Endothelial cell (in vitro differentiated cells): ENCODE results near the gene CALR3. TPM values are rescaled to one million over a fixed set of nuclear protein-coding genes. Genes with fewer than 3 reads are reported as not detected.

Source experiments
- DNase-seq: peaks from one replicate; pipeline ENCODE4 v3.0.0; 2021; ENCODE audit warnings: low spot score
- H3K27ac Mint-ChIP-seq: one replicate; pipeline ENCODE4 v1.8.0; 2021; ENCODE audit warnings: mixed read lengths, inconsistent platforms; ENCODE audit not compliant: unreplicated experiment
- H3K27me3 Mint-ChIP-seq: one replicate; pipeline ENCODE4 v1.8.0; 2021; ENCODE audit warnings: mild to moderate bottlenecking, moderate library complexity, mixed read lengths, inconsistent platforms; ENCODE audit not compliant: unreplicated experiment
- H3K36me3 Mint-ChIP-seq: one replicate; pipeline ENCODE4 v1.8.0; 2021; ENCODE audit warnings: mild to moderate bottlenecking, low read depth, mixed read lengths, inconsistent platforms; ENCODE audit not compliant: unreplicated experiment
- H3K4me1 Mint-ChIP-seq: one replicate; pipeline ENCODE4 v1.8.0; 2021; ENCODE audit warnings: mild to moderate bottlenecking, mixed read lengths, inconsistent platforms; ENCODE audit not compliant: unreplicated experiment
- H3K4me3 Mint-ChIP-seq: one replicate; pipeline ENCODE4 v1.8.0; 2021; ENCODE audit warnings: mild to moderate bottlenecking, mixed read lengths, inconsistent platforms; ENCODE audit not compliant: unreplicated experiment
- H3K9me3 Mint-ChIP-seq: one replicate; pipeline ENCODE4 v1.8.0; 2021; ENCODE audit warnings: mixed read lengths, inconsistent platforms; ENCODE audit not compliant: unreplicated experiment
- total RNA-seq: library from RNA; stranded (reverse); fragmentation: NEBNext Ultra II Directional; extraction: Animal tissue kit (Norgen Biotek cat#: 25700); gene quantifications from one replicate; pipeline ENCODE4 v1.2.1, GENCODE V29; 2021; ENCODE audit not compliant: unreplicated experiment
- TF ChIP-seq, protein P1 (sequence below): fragments of 200-600 bp; sonication (generic); IDR thresholded peaks from one replicate; pipeline ENCODE4 v1.5.0; 2021; ENCODE audit warnings: antibody characterized with exemption; ENCODE audit not compliant: unreplicated experiment

The CALR3 gene
- total RNA-seq, 1 donor from 2014 or later = not detected

DNA sequence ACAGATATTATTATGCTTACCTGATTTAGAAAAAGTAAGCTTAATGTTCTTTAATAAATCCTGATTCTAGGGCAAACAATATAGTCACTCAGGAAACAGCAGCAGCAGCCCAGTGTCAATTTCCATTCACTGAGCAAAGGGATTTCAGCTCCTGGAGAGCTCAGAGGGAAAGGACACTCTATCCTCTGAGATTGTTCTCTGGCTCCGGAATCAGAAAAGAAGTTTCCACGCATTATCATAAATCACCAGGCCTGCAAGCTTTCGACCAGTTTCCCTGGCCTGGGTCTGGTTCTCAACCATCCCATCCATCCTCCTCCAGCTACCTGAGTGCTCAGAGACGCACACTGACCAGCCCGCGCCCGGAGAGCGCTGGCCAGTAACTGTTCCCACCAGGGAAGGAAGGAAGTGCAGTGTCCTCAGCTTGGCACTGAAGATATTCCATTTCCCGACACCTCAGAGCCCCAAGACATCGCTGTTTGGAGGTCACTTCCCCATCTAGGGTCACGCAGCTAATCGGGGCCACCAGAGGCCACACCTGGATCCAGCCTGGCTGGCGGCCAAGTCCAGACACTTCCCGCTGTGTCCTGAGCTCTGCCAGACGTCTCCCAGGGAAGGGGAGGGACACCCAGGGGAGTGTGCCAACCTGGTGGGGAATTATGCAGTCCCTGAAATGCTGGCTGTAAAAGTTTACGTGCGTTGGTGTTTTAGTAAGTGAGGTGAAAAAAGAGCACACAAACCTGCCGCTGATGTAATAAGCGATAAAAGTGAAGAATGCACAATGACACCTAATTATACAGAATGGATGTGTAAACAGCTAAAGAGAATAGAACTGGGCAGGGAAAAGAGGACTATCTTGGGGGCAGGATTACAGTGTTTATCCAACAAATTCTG, 53.3 kb downstream of the CALR3 start:
- DNase-seq = no peak
- H3K27ac Mint-ChIP-seq = peak overlapping the region; percentile 61
- peaks cover 8% of the 10 kb centered on the region for H3K27me3 Mint-ChIP-seq
- peaks cover 13% of the 10 kb centered on the region for H3K36me3 Mint-ChIP-seq
- H3K9me3 Mint-ChIP-seq = no peaks in the 10 kb centered on the region
- H3K4me3 Mint-ChIP-seq = no peak overlapping the region
- TF ChIP-seq, protein P1, sequence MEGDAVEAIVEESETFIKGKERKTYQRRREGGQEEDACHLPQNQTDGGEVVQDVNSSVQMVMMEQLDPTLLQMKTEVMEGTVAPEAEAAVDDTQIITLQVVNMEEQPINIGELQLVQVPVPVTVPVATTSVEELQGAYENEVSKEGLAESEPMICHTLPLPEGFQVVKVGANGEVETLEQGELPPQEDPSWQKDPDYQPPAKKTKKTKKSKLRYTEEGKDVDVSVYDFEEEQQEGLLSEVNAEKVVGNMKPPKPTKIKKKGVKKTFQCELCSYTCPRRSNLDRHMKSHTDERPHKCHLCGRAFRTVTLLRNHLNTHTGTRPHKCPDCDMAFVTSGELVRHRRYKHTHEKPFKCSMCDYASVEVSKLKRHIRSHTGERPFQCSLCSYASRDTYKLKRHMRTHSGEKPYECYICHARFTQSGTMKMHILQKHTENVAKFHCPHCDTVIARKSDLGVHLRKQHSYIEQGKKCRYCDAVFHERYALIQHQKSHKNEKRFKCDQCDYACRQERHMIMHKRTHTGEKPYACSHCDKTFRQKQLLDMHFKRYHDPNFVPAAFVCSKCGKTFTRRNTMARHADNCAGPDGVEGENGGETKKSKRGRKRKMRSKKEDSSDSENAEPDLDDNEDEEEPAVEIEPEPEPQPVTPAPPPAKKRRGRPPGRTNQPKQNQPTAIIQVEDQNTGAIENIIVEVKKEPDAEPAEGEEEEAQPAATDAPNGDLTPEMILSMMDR = no peak
- H3K4me1 Mint-ChIP-seq = peaks cover 48% of the 10 kb centered on the region

DNA sequence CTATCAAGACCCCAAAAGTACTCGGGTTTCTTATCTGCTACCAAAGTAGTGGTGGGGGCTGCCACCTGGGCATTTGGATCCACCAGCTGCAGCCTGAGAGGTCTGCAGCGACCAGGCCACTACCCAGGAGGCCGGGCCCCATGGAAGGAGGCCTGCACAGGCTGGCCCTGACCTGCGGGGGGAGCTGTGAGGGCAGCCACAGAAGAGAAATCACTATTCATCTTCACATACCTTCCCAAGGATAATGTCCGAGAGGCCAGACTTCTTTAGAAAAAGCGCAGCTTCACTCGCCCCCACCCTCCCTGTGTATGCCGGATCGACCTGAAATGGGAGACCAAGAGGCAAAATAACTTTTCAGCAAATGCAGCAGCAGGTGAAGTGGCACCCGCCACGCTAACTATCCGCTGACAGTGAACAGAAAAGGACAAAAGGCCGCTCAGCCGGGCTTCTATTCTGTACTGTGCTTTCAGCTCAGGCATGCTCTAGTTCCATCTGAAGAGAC, 54.3 kb downstream of the CALR3 start:
- no peaks in the 10 kb centered on the region for H3K9me3 Mint-ChIP-seq
- peak; percentile 68 for DNase-seq
- H3K4me3 Mint-ChIP-seq = no peak overlapping the region
- peaks cover 53% of the 10 kb centered on the region for H3K4me1 Mint-ChIP-seq
- TF ChIP-seq, protein P1 = peak; percentile 64
- H3K27ac Mint-ChIP-seq = no peak overlapping the region
- peaks cover 8% of the 10 kb centered on the region for H3K27me3 Mint-ChIP-seq
- peaks cover 17% of the 10 kb centered on the region for H3K36me3 Mint-ChIP-seq

DNA sequence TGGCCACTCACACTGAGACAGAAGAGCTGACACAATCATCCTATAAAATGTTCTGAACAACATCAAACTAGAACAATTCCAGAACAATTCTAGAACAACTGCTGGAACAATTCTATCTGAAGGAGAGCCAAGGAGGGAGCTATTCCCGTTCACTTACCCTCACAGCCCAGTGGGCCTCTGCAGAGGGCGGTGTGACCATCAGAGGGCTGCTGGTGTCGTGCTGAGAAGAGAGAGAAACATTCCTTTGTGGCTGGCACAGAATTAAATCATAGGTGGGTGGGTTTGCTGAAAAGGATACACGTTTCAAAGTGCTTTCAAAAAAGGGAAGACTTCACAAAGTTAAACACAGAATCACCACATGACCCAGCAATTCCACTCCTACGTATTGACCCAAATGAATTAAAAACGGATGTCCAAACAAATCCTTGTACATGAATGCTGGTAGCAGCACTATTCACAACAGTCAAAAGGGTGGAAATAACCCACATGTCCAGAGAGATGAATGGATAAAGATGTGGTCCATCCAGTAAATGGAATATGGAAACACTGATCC, 59.1 kb downstream of the CALR3 start:
- H3K27me3 Mint-ChIP-seq = no peaks in the 10 kb centered on the region
- H3K27ac Mint-ChIP-seq = peak overlapping the region; percentile 94
- DNase-seq = no peak
- TF ChIP-seq, protein P1 = no peak
- H3K4me3 Mint-ChIP-seq = no peak overlapping the region
- peaks cover 33% of the 10 kb centered on the region for H3K4me1 Mint-ChIP-seq
- H3K36me3 Mint-ChIP-seq = peaks cover 14% of the 10 kb centered on the region
- no peaks in the 10 kb centered on the region for H3K9me3 Mint-ChIP-seq

DNA sequence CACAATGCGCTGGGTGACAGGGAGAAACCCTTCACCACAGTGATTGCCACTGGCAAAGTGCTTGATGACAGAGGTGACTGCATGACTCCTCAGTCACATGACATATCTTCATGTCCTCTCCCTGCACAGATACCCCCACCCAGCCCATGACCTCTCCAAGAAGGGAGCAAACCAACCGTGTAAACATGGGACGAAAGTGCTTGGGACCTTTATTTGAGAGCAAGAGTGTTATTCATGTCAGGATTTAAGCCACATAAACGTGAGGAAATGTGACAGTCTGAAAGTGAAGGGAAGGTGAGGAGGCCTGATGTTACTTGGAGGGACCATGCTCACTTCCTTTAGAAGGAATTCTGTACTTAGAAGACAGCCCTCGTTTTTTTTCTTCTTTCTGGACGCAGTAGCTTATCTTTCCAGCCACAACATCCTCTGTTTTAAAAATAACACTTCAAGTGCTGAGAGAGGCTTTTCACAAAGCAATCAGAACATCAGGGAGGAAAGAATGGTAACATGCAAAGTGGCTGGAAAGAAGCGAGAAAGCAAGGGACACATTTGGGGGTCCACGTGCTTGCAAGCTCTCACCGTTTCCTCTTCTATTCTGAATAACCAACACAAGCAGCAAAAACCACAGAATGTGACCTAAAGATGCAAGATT, 59.8 kb downstream of the CALR3 start:
- H3K27ac Mint-ChIP-seq = peak overlapping the region; percentile 94
- no peaks in the 10 kb centered on the region for H3K27me3 Mint-ChIP-seq
- peaks cover 33% of the 10 kb centered on the region for H3K4me1 Mint-ChIP-seq
- no peak for DNase-seq
- H3K36me3 Mint-ChIP-seq = peaks cover 18% of the 10 kb centered on the region
- TF ChIP-seq, protein P1 = no peak
- H3K4me3 Mint-ChIP-seq = peak overlapping the region; percentile 29
- H3K9me3 Mint-ChIP-seq = no peaks in the 10 kb centered on the region
